SK-N-SH (cell line): ENCODE results near the gene CDK15. TPM values are rescaled to one million over a fixed set of nuclear protein-coding genes. Genes with fewer than 3 reads are reported as not detected.
A peak's percentile ranks its signal among the peaks of the same experiment; 100 is the strongest.
"Not testable (repeated sequence)": the region's sequence is repeated elsewhere in the genome, so short reads cannot be mapped to it uniquely, and the experiment has no call there.

Experiments
- CTCF ChIA-PET: fragments of 300-600, 350-600 bp; formaldehyde crosslinking; extraction: SDS; loops from one replicate; lab custom pipeline; 2021; lab: Yijun Ruan, JAX
- POLR2A ChIA-PET: fragments of 350-600 bp; sonication (Branson Sonifier 250); formaldehyde crosslinking; extraction: SDS; loops from one replicate; lab custom pipeline; 2020; ENCODE audit warnings: antibody characterized with exemption, inconsistent platforms; lab: Yijun Ruan, JAX
- DNase-seq: peaks from one replicate; pipeline ENCODE4 v3.0.0; 2012
- H2AFZ ChIP-seq: fragments of 200-600 bp; sonication (generic); 2 replicates; pipeline ENCODE4 v1.8.1; 2016; ENCODE audit warnings: antibody characterized with exemption, mild to moderate bottlenecking, low read depth
- H3F3A ChIP-seq: fragments of 200-600 bp; sonication (generic); replicated peaks from 2 replicates; pipeline ENCODE3; 2016; ENCODE audit warnings: antibody characterized with exemption, mild to moderate bottlenecking; ENCODE audit not compliant: insufficient read depth
- H3K27ac ChIP-seq, 2 experiments: fragments of 200-500 bp in 1 of 2; fragments of 200-600 bp in 1 of 2; sonication (Bioruptor generic) in 1 of 2; sonication (generic), shearing (Covaris generic) in 1 of 2; 2 replicates each; pipeline versions ENCODE4 v1.5.1 to v1.6.1; 2014 to 2016; ENCODE audit warnings: low read depth in 2 of 2, inconsistent platforms in 1 of 2, low read length in 1 of 2, mild to moderate bottlenecking in 1 of 2, mixed read lengths in 1 of 2
- H3K27me3 ChIP-seq: fragments of 200-600 bp; sonication (generic), shearing (Covaris generic); 2 replicates; pipeline ENCODE4 v1.6.1; 2016; ENCODE audit warnings: mixed run types; ENCODE audit not compliant: insufficient read depth
- H3K36me3 ChIP-seq, 2 experiments: fragments of 200-500 bp in 1 of 2; fragments of 200-600 bp in 1 of 2; sonication (Bioruptor generic) in 1 of 2; sonication (generic) in 1 of 2; replicated peaks in 1 of 2; 2 replicates each; pipeline versions ENCODE3 to v1.5.1; 2014 to 2016; ENCODE audit warnings: low read length in 1 of 2, mild to moderate bottlenecking in 1 of 2; ENCODE audit not compliant: insufficient read depth in 2 of 2, control insufficient read depth in 1 of 2
- H3K4me1 ChIP-seq, 2 experiments: fragments of 200-500 bp in 1 of 2; fragments of 200-600 bp in 1 of 2; sonication (Bioruptor generic) in 1 of 2; sonication (generic), shearing (Covaris generic) in 1 of 2; 2 replicates each; pipeline versions ENCODE4 v1.5.1 to v1.6.1; 2014 to 2016; ENCODE audit warnings: low read depth in 1 of 2, low read length in 1 of 2, mixed run types in 1 of 2; ENCODE audit not compliant: insufficient read depth in 2 of 2, control insufficient read depth in 1 of 2
- H3K4me2 ChIP-seq: fragments of 200-600 bp; sonication (generic), shearing (Covaris generic); 2 replicates; pipeline ENCODE4 v1.6.1; 2017; ENCODE audit warnings: mixed run types
- H3K4me3 ChIP-seq, 2 experiments: fragments of 200-500 bp in 1 of 2; fragments of 200-600 bp in 1 of 2; sonication (Bioruptor generic) in 1 of 2; sonication (generic), shearing (Covaris generic) in 1 of 2; 2 replicates each; pipeline versions ENCODE4 v1.5.1 to v1.8.1; 2014 to 2016; ENCODE audit warnings: low read depth in 2 of 2, inconsistent platforms in 1 of 2, low read length in 1 of 2, mild to moderate bottlenecking in 1 of 2, mixed read lengths in 1 of 2, moderate library complexity in 1 of 2
- H3K79me2 ChIP-seq: fragments of 200-600 bp; sonication (generic); 2 replicates; pipeline ENCODE4 v1.8.1; 2017; ENCODE audit warnings: mild to moderate bottlenecking; ENCODE audit not compliant: insufficient read depth
- H3K9ac ChIP-seq: fragments of 200-600 bp; sonication (generic); 2 replicates; pipeline ENCODE4 v1.6.1; 2017; ENCODE audit warnings: mixed run types
- H3K9me2 ChIP-seq: fragments of 200-600 bp; sonication (generic); 2 replicates; pipeline ENCODE4 v1.6.1; 2017; ENCODE audit warnings: mixed run types
- H3K9me3 ChIP-seq: fragments of 200-600 bp; sonication (generic); 2 replicates; pipeline ENCODE4 v1.6.1; 2017; ENCODE audit warnings: mixed run types, mild to moderate bottlenecking, moderate library complexity
- H4K20me1 ChIP-seq: fragments of 200-600 bp; sonication (generic); 2 replicates; pipeline ENCODE4 v1.6.1; 2017; ENCODE audit warnings: mild to moderate bottlenecking, mixed run types; ENCODE audit not compliant: insufficient read depth
- EP300 ChIP-seq, 2 experiments: IDR thresholded peaks; 2 replicates each; pipeline versions ENCODE4 v1.4.0 to v1.6.1; 2012; ENCODE audit warnings: borderline replicate concordance in 1 of 2, low read depth in 1 of 2, low read length in 1 of 2
- FOXM1 ChIP-seq: IDR thresholded peaks from 2 replicates; pipeline ENCODE4 v1.4.0; 2012; ENCODE audit warnings: low read depth, mild to moderate bottlenecking
- GATA2 ChIP-seq: sonication (generic); formaldehyde crosslinking; IDR thresholded peaks from 2 replicates; pipeline ENCODE4 v1.5.0; 2020; ENCODE audit warnings: mild to moderate bottlenecking, missing genetic modification reagents
- MEF2A ChIP-seq: IDR thresholded peaks from 2 replicates; pipeline ENCODE4 v1.4.0; 2012; ENCODE audit warnings: low read depth, borderline replicate concordance
- MXI1 ChIP-seq: IDR thresholded peaks from 2 replicates; pipeline ENCODE4 v1.6.1; 2012; ENCODE audit warnings: mild to moderate bottlenecking, low read depth, low read length, improper control_type of control experiment
- RFX5 ChIP-seq: IDR thresholded peaks from 2 replicates; pipeline ENCODE4 v1.6.1; 2012; ENCODE audit warnings: mild to moderate bottlenecking, improper control_type of control experiment, low read length
- SIN3A ChIP-seq: IDR thresholded peaks from 2 replicates; pipeline ENCODE4 v1.6.1; 2012; ENCODE audit warnings: low read depth, mild to moderate bottlenecking, low read length, moderate library complexity, borderline replicate concordance
- SMC3 ChIP-seq: IDR thresholded peaks from 2 replicates; pipeline ENCODE4 v1.6.1; 2012; ENCODE audit warnings: low read depth, low read length, improper control_type of control experiment
- TEAD4 ChIP-seq: IDR thresholded peaks from 2 replicates; pipeline ENCODE4 v1.4.0; 2012; ENCODE audit warnings: mild to moderate bottlenecking, borderline replicate concordance; ENCODE audit not compliant: insufficient read depth
- WGBS: methylation state at CpG from one replicate; pipeline ENCODE4 v1.1.6; 2017; ENCODE audit warnings: low lambda C conversion rate; 5-methylcytosine and 5-hydroxymethylcytosine counted together
- polyA plus RNA-seq, 3 experiments: library from polyadenylated mRNA; depleted of rRNA; stranded (reverse); fragments of >200 nt; gene quantifications; 2 replicates each; pipeline ENCODE4 v1.2.3, GENCODE V29; 2012
- TF ChIP-seq, protein P1 (sequence below): IDR thresholded peaks from 2 replicates; pipeline ENCODE4; 2012
- TF ChIP-seq, protein P2 (sequence below): IDR thresholded peaks from 2 replicates; pipeline ENCODE4 v1.4.0; 2012; ENCODE audit warnings: low read depth

Gene CDK15
- polyA plus RNA-seq, 1 of the 3 experiments (the other 2 are of a cell fraction): 1.8 TPM

DNA sequence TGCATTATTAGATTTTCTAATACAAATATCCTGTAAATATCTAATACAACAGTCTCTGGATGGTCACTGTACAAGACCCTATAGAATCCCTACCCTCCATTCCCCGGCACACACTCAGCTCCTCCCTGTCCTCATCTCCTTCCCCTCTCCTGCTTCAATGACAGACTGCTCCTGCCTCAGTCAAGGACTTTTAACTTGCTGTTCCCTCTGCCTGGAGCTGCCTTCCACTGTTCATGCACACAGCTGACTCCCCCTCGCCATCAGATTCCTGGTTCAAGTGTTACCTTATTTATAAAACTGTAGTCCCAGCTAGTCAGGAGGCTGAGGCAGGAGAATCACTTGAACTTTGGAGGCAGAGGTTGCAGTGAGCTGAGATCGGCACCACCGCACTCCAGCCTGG, 3.3 kb downstream of the CDK15 start:
- ChIA-PET CTCF (interaction anchor here (1.0 to 1.6 kb wide), 2 partner anchors 14 to 50 kb away, joined by 3 to 4 read pairs; no protein-coding TSS in a partner anchor), POLR2A (no interaction called here)
- no peaks in the 10 kb centered on the region for H3K79me2 ChIP-seq
- H3K9ac ChIP-seq: no peak overlapping the region
- H3K9me3 ChIP-seq: no peaks in the 10 kb centered on the region
- no peak for TF ChIP-seq TEAD4
- TF ChIP-seq FOXM1: no peak
- TF ChIP-seq, protein P1, sequence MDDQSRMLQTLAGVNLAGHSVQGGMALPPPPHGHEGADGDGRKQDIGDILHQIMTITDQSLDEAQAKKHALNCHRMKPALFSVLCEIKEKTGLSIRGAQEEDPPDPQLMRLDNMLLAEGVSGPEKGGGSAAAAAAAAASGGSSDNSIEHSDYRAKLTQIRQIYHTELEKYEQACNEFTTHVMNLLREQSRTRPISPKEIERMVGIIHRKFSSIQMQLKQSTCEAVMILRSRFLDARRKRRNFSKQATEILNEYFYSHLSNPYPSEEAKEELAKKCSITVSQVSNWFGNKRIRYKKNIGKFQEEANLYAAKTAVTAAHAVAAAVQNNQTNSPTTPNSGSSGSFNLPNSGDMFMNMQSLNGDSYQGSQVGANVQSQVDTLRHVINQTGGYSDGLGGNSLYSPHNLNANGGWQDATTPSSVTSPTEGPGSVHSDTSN: no peak
- TF ChIP-seq, protein P2, sequence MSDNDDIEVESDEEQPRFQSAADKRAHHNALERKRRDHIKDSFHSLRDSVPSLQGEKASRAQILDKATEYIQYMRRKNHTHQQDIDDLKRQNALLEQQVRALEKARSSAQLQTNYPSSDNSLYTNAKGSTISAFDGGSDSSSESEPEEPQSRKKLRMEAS: no peak
- no peak for TF ChIP-seq GATA2 (CRISPR knock-in tag)
- TF ChIP-seq MEF2A: no peak
- TF ChIP-seq SIN3A: no peak
- TF ChIP-seq MXI1: no peak
- no peak for TF ChIP-seq SMC3
- TF ChIP-seq EP300 (IDR thresholded peaks at IDR 0.05; ENCODE audit: borderline replicate concordance in 1 of 2, low read depth in 1 of 2, low read length in 1 of 2): no peak
- TF ChIP-seq RFX5: no peak
- H3K4me1 ChIP-seq: peaks cover 18 to 20% of the 10 kb centered on the region in 2 experiments
- H3K36me3 ChIP-seq: no peaks in the 10 kb centered on the region
- no peaks in the 10 kb centered on the region for H3K9me2 ChIP-seq
- H3F3A ChIP-seq: peaks cover 4% of the 10 kb centered on the region
- 84% methylated on average over 4 of the region's 4 CpGs for WGBS
- peak overlapping the region; percentile 57; the same call in 1 of the 2 replicates for H2AFZ ChIP-seq
- no peaks in the 10 kb centered on the region for H3K27me3 ChIP-seq
- H3K27ac ChIP-seq: no peak overlapping the region
- no peak for DNase-seq
- H3K4me2 ChIP-seq: no peak overlapping the region
- H3K4me3 ChIP-seq: no peak overlapping the region
- no peaks in the 10 kb centered on the region for H4K20me1 ChIP-seq

DNA sequence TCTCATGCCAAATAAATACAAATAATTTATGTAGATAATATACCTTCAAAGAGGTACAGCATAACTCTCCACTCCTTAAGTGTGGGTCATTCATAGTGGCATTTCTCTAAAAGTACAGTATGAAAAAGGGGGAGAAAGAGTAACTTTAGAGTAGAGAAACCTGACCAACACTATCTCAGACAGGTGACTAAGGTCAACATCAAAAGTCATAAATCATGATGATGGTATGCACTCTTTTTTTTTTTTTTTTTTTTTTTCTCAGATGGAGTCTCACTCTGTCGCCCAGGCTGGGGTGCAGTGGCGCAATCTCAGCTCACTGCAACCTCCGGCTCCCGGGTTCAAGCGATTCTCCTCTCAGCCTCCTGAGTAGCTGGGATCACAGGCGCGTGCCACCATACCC, 4.3 kb downstream of the CDK15 start:
- H3K9ac ChIP-seq, H3K27me3 ChIP-seq, H3K79me2 ChIP-seq, H3K27ac ChIP-seq, H3K9me3 ChIP-seq, H4K20me1 ChIP-seq, H3K36me3 ChIP-seq, POLR2A ChIA-PET, H2AFZ ChIP-seq, H3K9me2 ChIP-seq, H3K4me2 ChIP-seq, H3K4me3 ChIP-seq, H3F3A ChIP-seq, DNase-seq: not testable (repeated sequence)
- H3K4me1 ChIP-seq: peaks cover 18 to 20% of the 10 kb centered on the region in 2 experiments
- WGBS: 98% methylated on average over 7 of the region's 7 CpGs
- CTCF ChIA-PET: interaction anchor here (1.0 kb wide), 1 partner anchor 49 kb away, joined by 3 read pairs; no protein-coding TSS in a partner anchor
